Ovary (tissue), 9 donors: ENCODE measurements around the gene CT55. TPM values are rescaled to one million over a fixed set of nuclear protein-coding genes. Genes with fewer than 3 reads are reported as not detected.

Experiments used
- DNase-seq, 5 donors: peaks; one replicate each; pipeline ENCODE4 v3.0.0-alpha.2; 2019 to 2020
- H3K27ac ChIP-seq, 2 donors: fragments of 200-600 bp; one replicate each; pipeline versions ENCODE4 v1.5.1 to v1.8.0; 2019 to 2022
- H3K27me3 ChIP-seq: fragments of 200-600 bp; one replicate; pipeline ENCODE4 v1.8.0; 2022
- H3K36me3 ChIP-seq: fragments of 200-600 bp; sonication (generic); one replicate; pipeline ENCODE4 v1.5.1; 2019
- H3K4me1 ChIP-seq: one replicate; pipeline ENCODE4 v1.8.1; 2013; ENCODE audit warnings: mild to moderate bottlenecking, moderate library complexity; ENCODE audit not compliant: insufficient read depth
- H3K4me3 ChIP-seq: fragments of 200-600 bp; sonication (generic); one replicate; pipeline ENCODE4 v1.5.1; 2017
- H3K9me3 ChIP-seq, 2 donors: fragments of 200-600 bp in 1 of 2; sonication (generic) in 1 of 2; one replicate each; pipeline versions ENCODE4 v1.5.1 to v1.8.1; 2013 to 2019; ENCODE audit warnings: mild to moderate bottlenecking in 1 of 2, moderate library complexity in 1 of 2
- CTCF ChIP-seq, 3 donors: fragments of 450-650 bp in 2 of 3; fragments of 200-600 bp in 1 of 3; IDR thresholded peaks; one replicate each; pipeline versions ENCODE4 v1.5.1 to v1.8.0; 2016 to 2022; ENCODE audit warnings: antibody characterized with exemption in 3 of 3, mild to moderate bottlenecking in 1 of 3
- EP300 ChIP-seq: sonication (generic); formaldehyde crosslinking; IDR thresholded peaks from one replicate; pipeline ENCODE4 v1.6.1; 2017; ENCODE audit warnings: antibody characterized with exemption
- POLR2A ChIP-seq: fragments of 450-650 bp; IDR thresholded peaks from one replicate; pipeline ENCODE4 v1.6.1; 2017; ENCODE audit warnings: antibody characterized with exemption, mild to moderate bottlenecking, moderate library complexity
- WGBS, 3 donors: extraction: QIAGEN DNeasy Blood & Tissue Kit in 1 of 3; methylation state at CpG; one replicate each; pipeline versions ENCODE4 v1.1.5 to v1.1.7; 2013 to 2017; 5-methylcytosine and 5-hydroxymethylcytosine counted together
- intact Hi-C, 4 donors: fragments of 100-400 bp; cut with DNase I; formaldehyde crosslinking; loops; one replicate each; pipeline versions ENCODE4 v1.11.0 to v1.15.1; 2022 to 2023
- polyA plus RNA-seq, 2 donors: library from polyadenylated mRNA; stranded (reverse); fragments of 200-250 nt in 1 of 2; fragments of 350-450 nt in 1 of 2; fragmentation: Illumina TruSeq in 1 of 2; extraction: RNeasy Lipid Tissue Mini Kit (QIAGEN cat#74804) in 1 of 2; gene quantifications; one replicate each; pipeline ENCODE4 v1.2.3, GENCODE V29; 2013 to 2014
- total RNA-seq, 7 donors: library from RNA; depleted of rRNA in 2 of 7; stranded (reverse); fragments of >200 nt in 2 of 7; fragmentation: NEBNext Ultra II Directional in 3 of 7; extraction: Animal tissue kit (Norgen Biotek cat#: 25700) in 3 of 7; gene quantifications; one replicate each; pipeline versions ENCODE4 v1.1.0 to v1.2.4, GENCODE V29; 2016 to 2023
- donor health status: DM: no; HTN: no; CAD: no; lungs with moderate emphysema.
- donor health status: DM: no; HTN: no; CAD: no.
- donor health status: Bipolar disorder and iron deficiency.
- donor health status: DM: yes; HTN: yes; CAD: no.
- donor health status: DM: no; HTN: no; CAD: no.
- donor health status: DM: yes; HTN: yes; CAD: no.

CT55 gene
- total and polyA plus RNA-seq, 9 donors: not detected

GRCh38 chrX:135193740-135194139 is 22.5 kb upstream of the CT55 start:
- H3K4me3 ChIP-seq: no peak overlapping the region
- intact Hi-C loops: no loop called here
- no peak for DNase-seq
- H3K27ac ChIP-seq: no peak overlapping the region
- TF ChIP-seq EP300: no peak
- no peak for TF ChIP-seq CTCF (IDR thresholded peaks at IDR 0.05)
- no peaks in the 10 kb centered on the region for H3K27me3 ChIP-seq
- 51 to 63% (median 53%) methylated on average over 6 of the region's 6 CpGs for WGBS, 3 donors
- H3K36me3 ChIP-seq: no peaks in the 10 kb centered on the region
- H3K4me1 ChIP-seq: no peaks in the 10 kb centered on the region
- H3K9me3 ChIP-seq: no peaks in the 10 kb centered on the region

- intact Hi-C loops: no loop called here
- DNase-seq: no peak
- Histone ChIP-seq H3K9me3 (no peaks in the 10 kb centered on the region), H3K4me1 (no peaks in the 10 kb centered on the region), H3K36me3 (no peaks in the 10 kb centered on the region), H3K27ac (no peak overlapping the region), H3K27me3 (no peaks in the 10 kb centered on the region), H3K4me3 (no peak overlapping the region)
- TF ChIP-seq POLR2A (no peak), CTCF (IDR thresholded peaks at IDR 0.05) (no peak), EP300 (no peak)
- WGBS, 3 donors: 61 to 68% (median 67%) methylated on average over 3 of the region's 3 CpGs
These were observed 20.6 kb upstream of the CT55 start for GRCh38 chrX:135191838-135192237.

GRCh38 chrX:135185795-135186443 is 14.7 kb upstream of the CT55 start:
- intact Hi-C loops: no loop called here
- no peaks in the 10 kb centered on the region for H3K27me3 ChIP-seq
- DNase-seq: no peak
- 45 to 48% (median 47%) methylated on average over 8 of the region's 8 CpGs for WGBS, 3 donors
- H3K4me1 ChIP-seq: no peaks in the 10 kb centered on the region
- no peak overlapping the region for H3K27ac ChIP-seq
- no peaks in the 10 kb centered on the region for H3K9me3 ChIP-seq
- no peak for TF ChIP-seq EP300
- TF ChIP-seq POLR2A: no peak
- no peak for TF ChIP-seq CTCF (IDR thresholded peaks at IDR 0.05)
- no peaks in the 10 kb centered on the region for H3K36me3 ChIP-seq
- H3K4me3 ChIP-seq: no peak overlapping the region

- intact Hi-C loops: no loop called here
- no peak overlapping the region for H3K4me3 ChIP-seq
- H3K27me3 ChIP-seq: no peaks in the 10 kb centered on the region
- DNase-seq: no peak
- H3K36me3 ChIP-seq: no peaks in the 10 kb centered on the region
- H3K4me1 ChIP-seq: no peaks in the 10 kb centered on the region
- WGBS, 3 donors: 48 to 63% (median 58%) methylated on average over 3 of the region's 3 CpGs
- H3K27ac ChIP-seq: no peak overlapping the region
- H3K9me3 ChIP-seq: no peaks in the 10 kb centered on the region
- TF ChIP-seq POLR2A: no peak
- TF ChIP-seq CTCF (IDR thresholded peaks at IDR 0.05): no peak
- TF ChIP-seq EP300: no peak
These were observed 7.4 kb upstream of the CT55 start for GRCh38 chrX:135178636-135179035.
